SKM-1 treated with dmso at 0.1 percent for 144 hours (cell line): Measurements from ENCODE around the gene HSPA1A.
"Not testable (repeated sequence)": the region's sequence is repeated elsewhere in the genome, so short reads cannot be mapped to it uniquely, and the experiment has no call there.

ENCODE experiments used
- DNase-seq: peaks from one replicate; lab custom pipeline; 2025; ENCODE audit not compliant: unreplicated experiment; lab: John Stamatoyannopoulos, UW

HSPA1A gene

GRCh38 chr6:31808599-31808998, 6.7 kb upstream of the HSPA1A start:
- not testable (repeated sequence) for DNase-seq

GRCh38 chr6:31811645-31812044, 3.7 kb upstream of the HSPA1A start:
- DNase-seq: no peak

GRCh38 chr6:31813465-31813849, 1.9 kb upstream of the HSPA1A start:
- DNase-seq: no peak

- peak; percentile 48 for DNase-seq
These were observed 692 bp upstream of the HSPA1A start for GRCh38 chr6:31814677-31815024.

GRCh38 chr6:31817133-31817928, 2.0 kb downstream of the HSPA1A start:
- not testable (repeated sequence) for DNase-seq

GRCh38 chr6:31817929-31818511, 2.7 kb downstream of the HSPA1A start:
- not testable (repeated sequence) for DNase-seq

GRCh38 chr6:31819871-31820299, 4.5 kb downstream of the HSPA1A start:
- no peak for DNase-seq

GRCh38 chr6:31820399-31820798, 5.1 kb downstream of the HSPA1A start:
- not testable (repeated sequence) for DNase-seq

GRCh38 chr6:31821301-31822035, 6.1 kb downstream of the HSPA1A start:
- peak; percentile 39 for DNase-seq

- DNase-seq: peak; percentile 59
These were observed 6.9 kb downstream of the HSPA1A start for GRCh38 chr6:31822036-31822821.

- DNase-seq: not testable (repeated sequence)
These were observed 8.4 kb downstream of the HSPA1A start for GRCh38 chr6:31823592-31824196.

GRCh38 chr6:31825553-31825952, 10.2 kb downstream of the HSPA1A start:
- no peak for DNase-seq

GRCh38 chr6:31826793-31827285, 11.5 kb downstream of the HSPA1A start:
- peak; percentile 79 for DNase-seq

GRCh38 chr6:31827286-31828079, 12.1 kb downstream of the HSPA1A start, which contains the start of gene HSPA1B:
HSPA1B (plus strand) TSS chr6:31827738; CDS start chr6:31827951, 213 bp downstream.
- peak; percentile 99 for DNase-seq

- peak; percentile 40 for DNase-seq
These were observed 14.4 kb downstream of the HSPA1A start for GRCh38 chr6:31829633-31830283.

GRCh38 chr6:31830886-31831335, 15.6 kb downstream of the HSPA1A start:
- no peak for DNase-seq

- DNase-seq: no peak
These were observed 16.2 kb downstream of the HSPA1A start for GRCh38 chr6:31831350-31832215.
